ENCODE measurements around the gene CD3E. TPM values are rescaled to one million over a fixed set of nuclear protein-coding genes. Genes with fewer than 3 reads are reported as not detected.

CD3E gene
- total RNA-seq, 2 experiments from 2014 or later = 377 to 415 TPM

- intact Hi-C loops (cut with micrococcal nuclease) = no loop called here
- Mint-ChIP-seq H3K9me3 (peaks cover 1% of the 10 kb centered on the region), H3K36me3 (ENCODE audit: low read depth) (peaks cover 32% of the 10 kb centered on the region), H3K27me3 (ENCODE audit: low read depth) (no peaks in the 10 kb centered on the region), H3K4me3 (peak overlapping the region; percentile 53), H3K27ac (peak overlapping the region; percentile 91), H3K4me1 (ENCODE audit: low read depth) (peaks cover 44% of the 10 kb centered on the region)
- CTCF ChIA-PET = interaction anchor here (0.6 to 1.1 kb wide), 3 partner anchors 11 to 36 kb away, joined by 3 to 5 read pairs (median 4); no protein-coding TSS in a partner anchor
- no peak for DNase-seq
Measured at GRCh38 chr11:118334745-118335144, 30.2 kb downstream of the CD3E start.

GRCh38 chr11:118338637-118339061 lies 34.1 kb downstream of the CD3E start:
- CTCF ChIA-PET = interaction anchor here (0.8 to 9.3 kb wide), 6 partner anchors 9 to 43 kb away, joined by 4 to 110 read pairs (median 5); partner anchors contain the start of gene CD3E
- intact Hi-C loops (cut with micrococcal nuclease) = loop anchor here (1.0 kb wide), 1 partner anchor 106 kb away; no protein-coding TSS in a partner anchor
- peak overlapping the region; percentile 81 for H3K4me3 Mint-ChIP-seq
- peaks cover 43% of the 10 kb centered on the region for H3K4me1 Mint-ChIP-seq (ENCODE audit: low read depth)
- peak overlapping the region; percentile 100 for H3K27ac Mint-ChIP-seq
- H3K9me3 Mint-ChIP-seq = no peaks in the 10 kb centered on the region
- DNase-seq = peak; percentile 97
- no peaks in the 10 kb centered on the region for H3K27me3 Mint-ChIP-seq (ENCODE audit: low read depth)
- H3K36me3 Mint-ChIP-seq (ENCODE audit: low read depth) = peaks cover 50% of the 10 kb centered on the region

GRCh38 chr11:118339281-118339961 lies 34.9 kb downstream of the CD3E start:
- Mint-ChIP-seq H3K4me1 (ENCODE audit: low read depth) (peaks cover 42% of the 10 kb centered on the region), H3K27me3 (ENCODE audit: low read depth) (no peaks in the 10 kb centered on the region)
- DNase-seq = peak; percentile 55

GRCh38 chr11:118340449-118340848 lies 35.9 kb downstream of the CD3E start:
- DNase-seq = no peak
- intact Hi-C loops (cut with micrococcal nuclease) = no loop called here
- H3K27me3 Mint-ChIP-seq (ENCODE audit: low read depth) = no peaks in the 10 kb centered on the region
- H3K4me1 Mint-ChIP-seq (ENCODE audit: low read depth) = peaks cover 36% of the 10 kb centered on the region
- H3K9me3 Mint-ChIP-seq = no peaks in the 10 kb centered on the region
- CTCF ChIA-PET = interaction anchor here (0.9 to 9.3 kb wide), 4 partner anchors 13 to 45 kb away, joined by 3 to 110 read pairs (median 9); partner anchors contain the start of genes CD3E and UBE4A
- peak overlapping the region; percentile 81 for H3K4me3 Mint-ChIP-seq
- peaks cover 54% of the 10 kb centered on the region for H3K36me3 Mint-ChIP-seq (ENCODE audit: low read depth)
- H3K27ac Mint-ChIP-seq = peak overlapping the region; percentile 100

More at GRCh38 chr11:118339281-118339961, 34.9 kb downstream of the CD3E start:
- Mint-ChIP-seq H3K4me3 (peak overlapping the region; percentile 81), H3K9me3 (no peaks in the 10 kb centered on the region), H3K27ac (peak overlapping the region; percentile 100), H3K36me3 (ENCODE audit: low read depth) (peaks cover 50% of the 10 kb centered on the region)
- intact Hi-C loops (cut with micrococcal nuclease) = no loop called here
- CTCF ChIA-PET = interaction anchor here (0.8 to 9.3 kb wide), 5 partner anchors 8 to 44 kb away, joined by 4 to 110 read pairs (median 5); partner anchors contain the start of gene CD3E

- no peak for DNase-seq
- H3K27ac Mint-ChIP-seq = peak overlapping the region; percentile 100
Measured at GRCh38 chr11:118341261-118341660, 36.7 kb downstream of the CD3E start.

GRCh38 chr11:118341815-118342489 lies 37.4 kb downstream of the CD3E start:
- peaks cover 56% of the 10 kb centered on the region for H3K36me3 Mint-ChIP-seq (ENCODE audit: low read depth)
- peak; percentile 56 for DNase-seq
- peak overlapping the region; percentile 81 for H3K4me3 Mint-ChIP-seq
- H3K4me1 Mint-ChIP-seq (ENCODE audit: low read depth) = peaks cover 43% of the 10 kb centered on the region
- H3K9me3 Mint-ChIP-seq = no peaks in the 10 kb centered on the region
- intact Hi-C loops (cut with micrococcal nuclease) = loop anchor here (1.0 to 2.0 kb wide), 8 partner anchors 17 to 528 kb away; partner anchors contain the start of genes CD3E and UBE4A
- no peaks in the 10 kb centered on the region for H3K27me3 Mint-ChIP-seq (ENCODE audit: low read depth)
- H3K27ac Mint-ChIP-seq = peak overlapping the region; percentile 100
- CTCF ChIA-PET = interaction anchor here (0.6 to 9.3 kb wide), 10 partner anchors 9 to 253 kb away, joined by 3 to 110 read pairs (median 5); partner anchors contain the start of genes CD3E, JAML and MPZL3

More at GRCh38 chr11:118341261-118341660, 36.7 kb downstream of the CD3E start:
- intact Hi-C loops (cut with micrococcal nuclease) = no loop called here
- Mint-ChIP-seq H3K4me3 (peak overlapping the region; percentile 81), H3K9me3 (no peaks in the 10 kb centered on the region), H3K36me3 (ENCODE audit: low read depth) (peaks cover 58% of the 10 kb centered on the region), H3K27me3 (ENCODE audit: low read depth) (no peaks in the 10 kb centered on the region), H3K4me1 (ENCODE audit: low read depth) (peaks cover 41% of the 10 kb centered on the region)
- CTCF ChIA-PET = interaction anchor here (0.6 to 9.3 kb wide), 7 partner anchors 12 to 143 kb away, joined by 3 to 110 read pairs (median 5); partner anchors contain the start of genes CD3E and UBE4A

- no peaks in the 10 kb centered on the region for H3K27me3 Mint-ChIP-seq (ENCODE audit: low read depth)
- intact Hi-C loops (cut with micrococcal nuclease) = loop anchor here (1.0 to 2.0 kb wide), 8 partner anchors 17 to 528 kb away; partner anchors contain the start of genes CD3E and UBE4A
- H3K9me3 Mint-ChIP-seq = no peaks in the 10 kb centered on the region
- DNase-seq = peak; percentile 89
- CTCF ChIA-PET = interaction anchor here (0.6 to 9.3 kb wide), 10 partner anchors 9 to 773 kb away, joined by 3 to 110 read pairs (median 5); partner anchors contain the start of genes CD3E, JAML and MPZL3
- peaks cover 55% of the 10 kb centered on the region for H3K36me3 Mint-ChIP-seq (ENCODE audit: low read depth)
- H3K4me1 Mint-ChIP-seq (ENCODE audit: low read depth) = peaks cover 47% of the 10 kb centered on the region
- H3K27ac Mint-ChIP-seq = peak within 1 kb of the TSS; percentile 100
- peak within 1 kb of the TSS; percentile 81 for H3K4me3 Mint-ChIP-seq
Measured at GRCh38 chr11:118342503-118343161, 38.1 kb downstream of the CD3E start, which contains the start of gene CD3D. Gene CD3D (minus strand): TSS chr11:118342705. CDS start chr11:118342607, 98 bp downstream.

GRCh38 chr11:118343248-118343647 lies 38.7 kb downstream of the CD3E start:
- DNase-seq = peak; percentile 71
- no peaks in the 10 kb centered on the region for H3K27me3 Mint-ChIP-seq (ENCODE audit: low read depth)
- H3K9me3 Mint-ChIP-seq = no peaks in the 10 kb centered on the region
- peaks cover 50% of the 10 kb centered on the region for H3K36me3 Mint-ChIP-seq (ENCODE audit: low read depth)
- peaks cover 47% of the 10 kb centered on the region for H3K4me1 Mint-ChIP-seq (ENCODE audit: low read depth)
- H3K27ac Mint-ChIP-seq = peak overlapping the region; percentile 100
- intact Hi-C loops (cut with micrococcal nuclease) = loop anchor here (2.0 kb wide), 2 partner anchors 56 to 126 kb away; no protein-coding TSS in a partner anchor
- peak overlapping the region; percentile 81 for H3K4me3 Mint-ChIP-seq
- CTCF ChIA-PET = interaction anchor here (1.4 to 9.3 kb wide), 5 partner anchors 10 to 145 kb away, joined by 3 to 110 read pairs (median 6); partner anchors contain the start of genes CD3E and JAML

- intact Hi-C loops (cut with micrococcal nuclease) = loop anchor here (2.0 kb wide), 2 partner anchors 55 to 127 kb away; no protein-coding TSS in a partner anchor
- DNase-seq = peak; percentile 81
- CTCF ChIA-PET = interaction anchor here (1.5 to 9.3 kb wide), 3 partner anchors 10 to 46 kb away, joined by 3 to 110 read pairs (median 9); partner anchors contain the start of gene CD3E
- Mint-ChIP-seq H3K4me3 (peak within 1 kb of the TSS; percentile 81), H3K36me3 (ENCODE audit: low read depth) (peaks cover 48% of the 10 kb centered on the region), H3K27ac (peak within 1 kb of the TSS; percentile 100), H3K9me3 (no peaks in the 10 kb centered on the region), H3K27me3 (ENCODE audit: low read depth) (no peaks in the 10 kb centered on the region), H3K4me1 (ENCODE audit: low read depth) (peaks cover 50% of the 10 kb centered on the region)
Measured at GRCh38 chr11:118343981-118344515, 39.5 kb downstream of the CD3E start, which contains the start of gene CD3G. Gene CD3G (plus strand): TSS chr11:118344344. CDS start chr11:118344424, 80 bp downstream.

GRCh38 chr11:118349475-118349874 lies 44.9 kb downstream of the CD3E start:
- Mint-ChIP-seq H3K36me3 (ENCODE audit: low read depth) (peaks cover 37% of the 10 kb centered on the region), H3K27me3 (ENCODE audit: low read depth) (no peaks in the 10 kb centered on the region), H3K9me3 (no peaks in the 10 kb centered on the region), H3K27ac (peak overlapping the region; percentile 64), H3K4me1 (ENCODE audit: low read depth) (peaks cover 46% of the 10 kb centered on the region), H3K4me3 (no peak overlapping the region)
- no peak for DNase-seq
- intact Hi-C loops (cut with micrococcal nuclease) = no loop called here
- CTCF ChIA-PET = interaction anchor here (2.8 to 6.0 kb wide), 2 partner anchors 54 to 151 kb away, joined by 16 to 46 read pairs; no protein-coding TSS in a partner anchor

All from activated naive CD4-positive, alpha-beta T cell treated with anti-CD3 and anti-CD28 coated beads for 36 hours (primary cell).